Astrocyte of the cerebellum (primary cell): ENCODE measurements around the gene USP48.

Experiments
- DNase-seq: peaks from one replicate; pipeline ENCODE4 v3.0.0-alpha.2; 2011; ENCODE audit warnings: low read depth
- H3K4me3 ChIP-seq: 2 replicates; pipeline ENCODE4 v1.5.1; 2011; ENCODE audit warnings: mild to moderate bottlenecking, low read depth, low read length, moderate library complexity
- in situ Hi-C: cut with HindIII; loops from 2 replicates; pipeline ENCODE4 v1.10.0; 2017; ENCODE audit warnings: low sequenced_read_pairs
- TF ChIP-seq, protein P1 (sequence below): IDR thresholded peaks from 2 replicates; pipeline ENCODE4 v1.5.1; 2012; ENCODE audit warnings: low read length, low read depth, moderate library complexity, mild to moderate bottlenecking; ENCODE audit errors: missing control alignments

The USP48 gene

DNA sequence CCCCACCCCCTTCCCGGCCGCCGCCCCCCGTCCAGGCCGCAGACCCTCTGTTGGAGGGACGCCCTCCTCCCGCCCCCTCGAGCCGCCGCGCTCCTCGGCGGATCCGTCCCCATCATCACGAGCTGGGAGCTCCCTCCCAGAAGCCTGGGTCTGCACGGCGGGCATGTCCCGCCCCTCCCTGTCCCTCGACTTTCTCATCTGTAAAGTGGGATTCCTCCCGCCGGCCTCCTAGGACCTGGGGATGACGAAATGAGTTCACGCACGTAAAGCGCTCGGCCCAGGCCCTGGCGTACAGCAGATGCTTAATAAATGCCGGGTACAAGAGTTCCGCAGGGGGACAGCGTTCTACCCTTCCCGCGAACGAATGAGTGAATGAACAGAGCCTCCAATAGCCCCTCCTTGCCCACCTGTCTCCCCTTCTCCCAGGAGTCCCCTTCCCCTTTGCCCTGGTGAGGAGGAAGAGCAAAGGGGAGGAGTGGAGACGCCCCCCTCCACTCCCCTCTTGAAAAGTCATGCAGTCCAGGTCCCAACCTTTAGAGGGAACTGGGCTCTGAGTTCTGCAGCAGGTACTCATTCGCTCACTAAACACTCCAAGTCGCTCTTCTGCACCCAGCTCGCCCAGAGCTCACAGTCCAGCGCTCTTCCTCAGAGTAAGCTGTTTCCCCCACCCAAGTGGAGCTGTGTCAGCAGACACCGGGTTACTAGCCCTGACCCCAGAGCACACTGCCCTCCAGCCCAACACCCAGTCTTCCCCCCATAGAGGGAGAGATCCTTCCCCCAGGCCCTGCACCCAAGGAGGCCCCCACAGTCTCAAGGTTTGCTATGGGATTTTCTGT lies 130.6 kb downstream of the USP48 start:
- in situ Hi-C loops: no loop called here
- no peak for DNase-seq
- H3K4me3 ChIP-seq: no peak overlapping the region
- TF ChIP-seq, protein P1, sequence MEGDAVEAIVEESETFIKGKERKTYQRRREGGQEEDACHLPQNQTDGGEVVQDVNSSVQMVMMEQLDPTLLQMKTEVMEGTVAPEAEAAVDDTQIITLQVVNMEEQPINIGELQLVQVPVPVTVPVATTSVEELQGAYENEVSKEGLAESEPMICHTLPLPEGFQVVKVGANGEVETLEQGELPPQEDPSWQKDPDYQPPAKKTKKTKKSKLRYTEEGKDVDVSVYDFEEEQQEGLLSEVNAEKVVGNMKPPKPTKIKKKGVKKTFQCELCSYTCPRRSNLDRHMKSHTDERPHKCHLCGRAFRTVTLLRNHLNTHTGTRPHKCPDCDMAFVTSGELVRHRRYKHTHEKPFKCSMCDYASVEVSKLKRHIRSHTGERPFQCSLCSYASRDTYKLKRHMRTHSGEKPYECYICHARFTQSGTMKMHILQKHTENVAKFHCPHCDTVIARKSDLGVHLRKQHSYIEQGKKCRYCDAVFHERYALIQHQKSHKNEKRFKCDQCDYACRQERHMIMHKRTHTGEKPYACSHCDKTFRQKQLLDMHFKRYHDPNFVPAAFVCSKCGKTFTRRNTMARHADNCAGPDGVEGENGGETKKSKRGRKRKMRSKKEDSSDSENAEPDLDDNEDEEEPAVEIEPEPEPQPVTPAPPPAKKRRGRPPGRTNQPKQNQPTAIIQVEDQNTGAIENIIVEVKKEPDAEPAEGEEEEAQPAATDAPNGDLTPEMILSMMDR: no peak

DNA sequence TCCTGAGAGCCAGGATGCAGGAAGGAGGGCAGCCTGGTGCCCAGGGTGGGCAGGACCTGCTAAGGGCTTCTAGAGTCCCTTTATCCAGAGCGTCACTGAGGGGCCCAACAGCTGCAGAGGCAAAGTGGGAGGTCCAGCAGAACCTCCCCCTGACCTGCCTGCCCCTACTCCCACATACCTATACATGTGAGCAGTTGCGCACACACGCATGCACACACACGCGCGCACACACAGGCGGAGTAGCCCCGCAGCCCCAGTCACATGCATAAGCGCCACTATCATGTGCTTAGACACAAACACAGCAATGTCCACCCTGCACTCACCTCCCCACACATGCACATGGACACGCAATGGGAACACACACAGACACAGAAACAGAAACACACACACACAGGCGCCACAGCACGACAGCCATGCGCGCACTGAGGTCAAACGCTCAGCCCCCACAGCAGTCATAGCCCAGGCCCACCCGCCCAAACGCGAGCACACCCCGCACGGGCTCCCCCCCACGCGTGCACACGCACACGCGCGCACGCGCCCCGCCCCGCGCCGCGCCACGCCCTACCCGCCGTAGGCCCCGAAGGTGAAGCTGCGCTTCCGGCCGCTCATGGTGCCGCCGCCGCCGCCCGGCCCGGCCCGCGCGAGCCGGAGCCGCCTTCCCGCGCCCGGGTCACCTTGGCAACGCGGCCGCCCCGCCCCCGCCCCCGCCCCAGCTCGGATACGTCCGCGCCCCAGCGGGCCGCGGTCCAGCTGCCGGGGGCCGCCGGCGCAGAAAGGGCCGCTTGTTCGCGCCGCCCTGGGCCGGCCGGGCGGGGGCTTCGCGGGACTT lies 131.5 kb downstream of the USP48 start:
- H3K4me3 ChIP-seq: peak overlapping the region; percentile 25
- in situ Hi-C loops: no loop called here
- no peak for DNase-seq
- TF ChIP-seq, protein P1: no peak

DNA sequence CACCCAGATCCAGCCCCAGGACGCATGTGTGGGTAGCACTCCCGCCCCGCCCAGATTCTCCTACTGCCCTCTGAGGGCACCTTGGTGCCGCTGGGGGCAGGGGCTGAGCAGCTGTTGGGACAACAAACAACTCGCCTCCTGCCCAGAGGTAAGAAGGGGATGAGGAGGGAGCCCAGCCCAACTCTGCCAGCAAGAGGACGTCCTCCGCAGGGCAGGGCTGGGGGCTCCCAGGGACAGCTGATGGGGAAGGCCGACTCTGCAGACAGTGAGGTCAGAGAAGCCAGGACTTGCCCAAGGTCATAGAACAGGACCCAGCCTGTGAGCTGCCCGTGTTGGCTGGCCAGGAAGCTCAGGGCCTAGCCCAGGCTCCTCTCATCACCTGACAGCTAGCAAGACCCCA lies 132.5 kb downstream of the USP48 start:
- TF ChIP-seq, protein P1: no peak
- in situ Hi-C loops: no loop called here
- H3K4me3 ChIP-seq: no peak overlapping the region
- no peak for DNase-seq

DNA sequence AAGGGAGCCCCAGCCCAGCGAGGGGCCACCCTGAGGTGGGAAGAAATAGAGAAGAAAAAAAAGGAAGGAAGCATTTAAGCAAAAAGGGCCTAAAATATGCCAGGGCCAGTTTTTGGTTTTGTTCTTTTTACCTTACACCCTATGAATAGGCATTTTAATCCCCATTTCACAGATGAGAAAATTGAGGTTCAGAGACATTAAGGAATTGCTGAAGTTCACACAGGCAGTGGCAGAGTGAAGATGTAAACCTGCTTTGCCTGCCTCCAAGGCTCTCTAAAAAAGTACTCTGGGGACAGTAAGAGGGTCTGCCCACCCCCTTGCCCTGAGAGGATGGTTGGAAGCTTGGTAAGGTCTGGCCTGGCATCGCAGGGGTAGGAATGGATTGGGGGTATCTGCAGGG lies 133.6 kb downstream of the USP48 start:
- DNase-seq: no peak
- no peak overlapping the region for H3K4me3 ChIP-seq
- TF ChIP-seq, protein P1: no peak
- in situ Hi-C loops: no loop called here

DNA sequence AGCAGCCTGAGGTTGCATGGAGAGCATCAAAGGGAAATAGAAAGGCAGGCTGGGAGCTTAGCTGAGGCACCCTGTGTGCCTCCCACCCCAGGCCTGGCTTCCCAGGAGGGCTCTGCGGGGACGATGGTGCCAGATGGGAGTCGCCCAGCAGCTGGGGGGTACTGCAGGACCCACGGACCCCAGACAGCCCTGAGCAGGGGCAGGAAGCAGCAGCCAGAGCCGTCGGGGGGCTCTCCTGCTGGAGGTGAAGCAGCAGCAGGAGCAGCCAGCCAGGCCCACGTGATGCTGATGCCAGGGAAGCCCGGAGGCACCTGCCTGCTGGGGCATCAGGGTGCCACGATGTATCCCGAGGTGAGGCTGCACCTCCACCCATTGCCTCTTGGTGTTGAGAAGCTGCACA lies 134.2 kb downstream of the USP48 start:
- H3K4me3 ChIP-seq: no peak overlapping the region
- TF ChIP-seq, protein P1: no peak
- in situ Hi-C loops: no loop called here
- DNase-seq: no peak

DNA sequence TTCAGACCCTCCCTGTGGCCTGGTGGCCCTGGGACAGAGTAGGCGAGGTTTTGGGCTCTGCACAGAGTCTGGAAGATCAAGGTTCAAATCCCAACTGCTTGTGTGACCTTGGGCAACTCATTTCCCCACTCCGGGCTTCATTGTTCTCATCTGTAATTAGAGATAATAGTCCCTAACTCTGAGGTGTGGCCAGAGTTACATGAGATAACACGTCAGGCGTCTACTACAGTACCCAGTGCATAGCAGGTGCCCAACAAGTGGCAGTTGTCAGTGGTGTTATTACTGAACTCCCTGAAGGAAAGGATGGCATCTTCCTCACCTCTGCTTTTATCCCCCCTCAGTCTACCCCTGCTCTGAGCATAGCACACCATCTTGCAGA lies 134.6 kb downstream of the USP48 start:
- in situ Hi-C loops: no loop called here
- no peak overlapping the region for H3K4me3 ChIP-seq
- no peak for DNase-seq
- TF ChIP-seq, protein P1: no peak
